ENCODE measurements around the gene NKAPL. TPM values are rescaled to one million over a fixed set of nuclear protein-coding genes. Genes with fewer than 3 reads are reported as not detected.

Gene NKAPL
- total and polyA plus RNA-seq, 2 of the 13 experiments (the other 11 are each of a cell fraction or from before 2014, with no cell fraction given) = not detected

DNA sequence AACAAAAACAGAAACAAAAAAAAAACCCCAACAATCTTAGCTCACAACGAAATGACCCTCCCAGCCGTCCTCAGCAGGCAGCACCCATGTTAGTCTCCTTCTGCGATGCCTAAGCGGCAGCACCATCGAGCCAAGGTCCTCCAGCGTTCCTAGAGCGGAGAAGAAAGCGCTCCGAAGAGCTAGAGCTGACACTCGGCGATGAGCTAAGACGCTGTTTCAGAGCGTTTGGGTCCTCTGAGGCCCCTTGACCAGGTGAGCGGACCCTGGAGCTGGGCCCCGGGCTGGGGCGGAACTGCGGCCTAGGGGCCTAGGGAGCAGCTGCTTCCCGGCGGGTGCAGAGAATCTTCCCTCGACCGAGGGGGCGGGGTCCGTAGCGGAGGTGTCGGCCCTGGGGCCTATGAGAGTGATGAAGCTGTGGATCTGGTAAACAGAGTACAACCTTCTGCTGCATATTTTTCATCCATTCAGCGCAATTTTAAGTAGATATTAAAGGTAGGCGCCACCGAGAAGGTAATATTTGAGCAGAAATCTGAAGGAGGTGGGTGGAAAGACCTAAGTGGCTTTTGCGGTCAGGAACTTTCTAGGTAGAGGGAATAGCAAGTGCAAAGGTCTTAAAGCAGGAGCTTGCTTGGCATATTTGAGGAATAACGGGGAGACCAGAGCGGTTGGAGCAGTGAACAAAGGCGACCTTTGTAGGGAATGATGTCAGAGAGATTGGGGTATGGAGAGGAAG is 8.0 kb downstream of the NKAPL start, which contains the start of gene ZSCAN26 (continued):
- TF ChIP-seq, protein P1, sequence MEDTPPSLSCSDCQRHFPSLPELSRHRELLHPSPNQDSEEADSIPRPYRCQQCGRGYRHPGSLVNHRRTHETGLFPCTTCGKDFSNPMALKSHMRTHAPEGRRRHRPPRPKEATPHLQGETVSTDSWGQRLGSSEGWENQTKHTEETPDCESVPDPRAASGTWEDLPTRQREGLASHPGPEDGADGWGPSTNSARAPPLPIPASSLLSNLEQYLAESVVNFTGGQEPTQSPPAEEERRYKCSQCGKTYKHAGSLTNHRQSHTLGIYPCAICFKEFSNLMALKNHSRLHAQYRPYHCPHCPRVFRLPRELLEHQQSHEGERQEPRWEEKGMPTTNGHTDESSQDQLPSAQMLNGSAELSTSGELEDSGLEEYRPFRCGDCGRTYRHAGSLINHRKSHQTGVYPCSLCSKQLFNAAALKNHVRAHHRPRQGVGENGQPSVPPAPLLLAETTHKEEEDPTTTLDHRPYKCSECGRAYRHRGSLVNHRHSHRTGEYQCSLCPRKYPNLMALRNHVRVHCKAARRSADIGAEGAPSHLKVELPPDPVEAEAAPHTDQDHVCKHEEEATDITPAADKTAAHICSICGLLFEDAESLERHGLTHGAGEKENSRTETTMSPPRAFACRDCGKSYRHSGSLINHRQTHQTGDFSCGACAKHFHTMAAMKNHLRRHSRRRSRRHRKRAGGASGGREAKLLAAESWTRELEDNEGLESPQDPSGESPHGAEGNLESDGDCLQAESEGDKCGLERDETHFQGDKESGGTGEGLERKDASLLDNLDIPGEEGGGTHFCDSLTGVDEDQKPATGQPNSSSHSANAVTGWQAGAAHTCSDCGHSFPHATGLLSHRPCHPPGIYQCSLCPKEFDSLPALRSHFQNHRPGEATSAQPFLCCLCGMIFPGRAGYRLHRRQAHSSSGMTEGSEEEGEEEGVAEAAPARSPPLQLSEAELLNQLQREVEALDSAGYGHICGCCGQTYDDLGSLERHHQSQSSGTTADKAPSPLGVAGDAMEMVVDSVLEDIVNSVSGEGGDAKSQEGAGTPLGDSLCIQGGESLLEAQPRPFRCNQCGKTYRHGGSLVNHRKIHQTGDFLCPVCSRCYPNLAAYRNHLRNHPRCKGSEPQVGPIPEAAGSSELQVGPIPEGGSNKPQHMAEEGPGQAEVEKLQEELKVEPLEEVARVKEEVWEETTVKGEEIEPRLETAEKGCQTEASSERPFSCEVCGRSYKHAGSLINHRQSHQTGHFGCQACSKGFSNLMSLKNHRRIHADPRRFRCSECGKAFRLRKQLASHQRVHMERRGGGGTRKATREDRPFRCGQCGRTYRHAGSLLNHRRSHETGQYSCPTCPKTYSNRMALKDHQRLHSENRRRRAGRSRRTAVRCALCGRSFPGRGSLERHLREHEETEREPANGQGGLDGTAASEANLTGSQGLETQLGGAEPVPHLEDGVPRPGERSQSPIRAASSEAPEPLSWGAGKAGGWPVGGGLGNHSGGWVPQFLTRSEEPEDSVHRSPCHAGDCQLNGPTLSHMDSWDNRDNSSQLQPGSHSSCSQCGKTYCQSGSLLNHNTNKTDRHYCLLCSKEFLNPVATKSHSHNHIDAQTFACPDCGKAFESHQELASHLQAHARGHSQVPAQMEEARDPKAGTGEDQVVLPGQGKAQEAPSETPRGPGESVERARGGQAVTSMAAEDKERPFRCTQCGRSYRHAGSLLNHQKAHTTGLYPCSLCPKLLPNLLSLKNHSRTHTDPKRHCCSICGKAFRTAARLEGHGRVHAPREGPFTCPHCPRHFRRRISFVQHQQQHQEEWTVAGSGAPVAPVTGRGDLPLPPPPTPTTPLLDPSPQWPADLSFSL (CRISPR knock-in tag; IDR thresholded peaks at IDR 0.05) = no peak
- TF ChIP-seq NFKB2 (CRISPR knock-in tag; IDR thresholded peaks at IDR 0.05; ENCODE audit: borderline replicate concordance) (peak; percentile 98; the same call in 1 of the 2 replicates), ZNF777 (CRISPR knock-in tag; IDR thresholded peaks at IDR 0.05) (peak; percentile 45; the same call in 1 of the 2 replicates), ZNF703 (CRISPR knock-in tag; IDR thresholded peaks at IDR 0.05; ENCODE audit: borderline replicate concordance) (no peak), CEBPB (IDR thresholded peaks at IDR 0.05; ENCODE audit: borderline replicate concordance, low read depth, low read length) (no peak), ZNF431 (CRISPR knock-in tag; IDR thresholded peaks at IDR 0.05; ENCODE audit: borderline replicate concordance, low read depth) (no peak), SRF (IDR thresholded peaks at IDR 0.05; ENCODE audit: low read depth, low read length) (no peak), ZFP36 (IDR thresholded peaks at IDR 0.05; ENCODE audit: borderline replicate concordance, low read depth, low read length, partially characterized antibody) (peak; percentile 2), ZNF615 (CRISPR knock-in tag; IDR thresholded peaks at IDR 0.05; ENCODE audit: borderline replicate concordance) (no peak)
- TF ChIP-seq, protein P2, sequence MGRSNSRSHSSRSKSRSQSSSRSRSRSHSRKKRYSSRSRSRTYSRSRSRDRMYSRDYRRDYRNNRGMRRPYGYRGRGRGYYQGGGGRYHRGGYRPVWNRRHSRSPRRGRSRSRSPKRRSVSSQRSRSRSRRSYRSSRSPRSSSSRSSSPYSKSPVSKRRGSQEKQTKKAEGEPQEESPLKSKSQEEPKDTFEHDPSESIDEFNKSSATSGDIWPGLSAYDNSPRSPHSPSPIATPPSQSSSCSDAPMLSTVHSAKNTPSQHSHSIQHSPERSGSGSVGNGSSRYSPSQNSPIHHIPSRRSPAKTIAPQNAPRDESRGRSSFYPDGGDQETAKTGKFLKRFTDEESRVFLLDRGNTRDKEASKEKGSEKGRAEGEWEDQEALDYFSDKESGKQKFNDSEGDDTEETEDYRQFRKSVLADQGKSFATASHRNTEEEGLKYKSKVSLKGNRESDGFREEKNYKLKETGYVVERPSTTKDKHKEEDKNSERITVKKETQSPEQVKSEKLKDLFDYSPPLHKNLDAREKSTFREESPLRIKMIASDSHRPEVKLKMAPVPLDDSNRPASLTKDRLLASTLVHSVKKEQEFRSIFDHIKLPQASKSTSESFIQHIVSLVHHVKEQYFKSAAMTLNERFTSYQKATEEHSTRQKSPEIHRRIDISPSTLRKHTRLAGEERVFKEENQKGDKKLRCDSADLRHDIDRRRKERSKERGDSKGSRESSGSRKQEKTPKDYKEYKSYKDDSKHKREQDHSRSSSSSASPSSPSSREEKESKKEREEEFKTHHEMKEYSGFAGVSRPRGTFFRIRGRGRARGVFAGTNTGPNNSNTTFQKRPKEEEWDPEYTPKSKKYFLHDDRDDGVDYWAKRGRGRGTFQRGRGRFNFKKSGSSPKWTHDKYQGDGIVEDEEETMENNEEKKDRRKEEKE (IDR thresholded peaks at IDR 0.05) = no peak
- TF ChIP-seq, protein P3, sequence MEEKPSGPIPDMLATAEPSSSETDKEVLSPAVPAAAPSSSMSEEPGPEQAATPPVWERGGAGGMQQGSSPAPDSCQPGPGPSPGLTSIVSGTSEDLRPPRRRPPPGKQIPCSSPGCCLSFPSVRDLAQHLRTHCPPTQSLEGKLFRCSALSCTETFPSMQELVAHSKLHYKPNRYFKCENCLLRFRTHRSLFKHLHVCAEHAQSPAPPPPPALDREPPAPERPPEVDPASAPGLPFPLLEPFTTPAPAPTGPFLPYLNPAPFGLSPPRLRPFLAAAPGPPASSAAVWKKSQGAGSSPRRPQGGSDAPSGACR (CRISPR knock-in tag; IDR thresholded peaks at IDR 0.05) = peak; percentile 34; the same call in 1 of the 2 replicates
- TF ChIP-seq, protein P4, sequence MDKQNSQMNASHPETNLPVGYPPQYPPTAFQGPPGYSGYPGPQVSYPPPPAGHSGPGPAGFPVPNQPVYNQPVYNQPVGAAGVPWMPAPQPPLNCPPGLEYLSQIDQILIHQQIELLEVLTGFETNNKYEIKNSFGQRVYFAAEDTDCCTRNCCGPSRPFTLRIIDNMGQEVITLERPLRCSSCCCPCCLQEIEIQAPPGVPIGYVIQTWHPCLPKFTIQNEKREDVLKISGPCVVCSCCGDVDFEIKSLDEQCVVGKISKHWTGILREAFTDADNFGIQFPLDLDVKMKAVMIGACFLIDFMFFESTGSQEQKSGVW (CRISPR knock-in tag; IDR thresholded peaks at IDR 0.05; ENCODE audit: borderline replicate concordance) = no peak

All from HepG2 (cell line).